Smooth muscle cell (in vitro differentiated cells): ENCODE measurements around the gene FOXC2. TPM values are rescaled to one million over a fixed set of nuclear protein-coding genes. Genes with fewer than 3 reads are reported as not detected.

Experiments
- DNase-seq: peaks from one replicate; lab custom pipeline; 2025; ENCODE audit not compliant: unreplicated experiment; lab: John Stamatoyannopoulos, UW
- H2AFZ ChIP-seq: fragments of 200-600 bp; sonication (generic); 2 replicates; pipeline ENCODE4 v1.6.0; 2016; ENCODE audit warnings: antibody characterized with exemption, low read depth, mild to moderate bottlenecking
- H3F3A ChIP-seq: fragments of 200-600 bp; sonication (generic); 2 replicates; pipeline ENCODE4 v1.6.0; 2017; ENCODE audit warnings: antibody characterized with exemption, low read depth
- H3K27ac ChIP-seq: fragments of 200-600 bp; sonication (generic); 2 replicates; pipeline ENCODE4 v1.5.1; 2016; ENCODE audit warnings: low read depth, mild to moderate bottlenecking
- H3K27me3 ChIP-seq: fragments of 200-600 bp; sonication (generic); 2 replicates; pipeline ENCODE4 v1.6.1; 2016; ENCODE audit warnings: low read depth, mild to moderate bottlenecking
- H3K36me3 ChIP-seq: fragments of 200-600 bp; sonication (generic); 2 replicates; pipeline ENCODE4 v1.5.1; 2016; ENCODE audit warnings: low read depth
- H3K4me1 ChIP-seq: fragments of 200-600 bp; sonication (generic); 2 replicates; pipeline ENCODE4 v1.5.1; 2016; ENCODE audit warnings: low read depth
- H3K4me2 ChIP-seq: fragments of 200-600 bp; sonication (generic); 2 replicates; pipeline ENCODE4 v1.6.0; 2016; ENCODE audit warnings: mild to moderate bottlenecking
- H3K4me3 ChIP-seq: fragments of 200-600 bp; sonication (generic); 2 replicates; pipeline ENCODE4 v1.5.1; 2016; ENCODE audit warnings: mild to moderate bottlenecking
- H3K79me2 ChIP-seq: fragments of 200-600 bp; sonication (generic); 2 replicates; pipeline ENCODE4 v1.6.0; 2016; ENCODE audit warnings: low read depth, mild to moderate bottlenecking
- H3K9ac ChIP-seq: fragments of 200-600 bp; sonication (generic); 2 replicates; pipeline ENCODE4 v1.6.0; 2016; ENCODE audit warnings: low read depth
- H3K9me3 ChIP-seq: fragments of 200-600 bp; sonication (generic); replicated peaks from 2 replicates; pipeline ENCODE4 v1.5.1; 2016; ENCODE audit warnings: low read depth
- H4K20me1 ChIP-seq: fragments of 200-600 bp; sonication (generic); 2 replicates; pipeline ENCODE4 v1.6.0; 2016; ENCODE audit warnings: low read depth
- WGBS: methylation state at CpG from one replicate; pipeline ENCODE4 v1.1.7; 2016; ENCODE audit warnings: low lambda C conversion rate; 5-methylcytosine and 5-hydroxymethylcytosine counted together
- polyA plus RNA-seq: library from polyadenylated mRNA; unstranded; fragments of >200 nt; fragmentation: Nextera tagmentation; extraction: Ambion mirVana; gene quantifications from 2 replicates; pipeline ENCODE4 v1.2.1, GENCODE V29; 2016
- total RNA-seq: library from RNA; depleted of rRNA; stranded (reverse); fragments of >200 nt; gene quantifications from 2 replicates; pipeline ENCODE4 v1.2.3, GENCODE V29; 2014
- TF ChIP-seq, protein P1 (sequence below): fragments of 200-600 bp; sonication (generic); IDR thresholded peaks from 2 replicates; pipeline ENCODE4 v1.5.1; 2017; ENCODE audit warnings: borderline replicate concordance, mild to moderate bottlenecking, antibody characterized with exemption; ENCODE audit not compliant: insufficient read depth, poor library complexity, severe bottlenecking

FOXC2 gene
- total and polyA plus RNA-seq, 2 experiments from 2014 or later, result 2.7 to 18.0 TPM

- H3K9ac ChIP-seq, result peak within 1 kb of the TSS; percentile 41
- H3K4me2 ChIP-seq, result peak within 1 kb of the TSS; percentile 91
- H3K4me1 ChIP-seq, result peaks cover 22% of the 10 kb centered on the region
- 19% methylated on average over 13 of the region's 13 CpGs for WGBS
- TF ChIP-seq, protein P1, sequence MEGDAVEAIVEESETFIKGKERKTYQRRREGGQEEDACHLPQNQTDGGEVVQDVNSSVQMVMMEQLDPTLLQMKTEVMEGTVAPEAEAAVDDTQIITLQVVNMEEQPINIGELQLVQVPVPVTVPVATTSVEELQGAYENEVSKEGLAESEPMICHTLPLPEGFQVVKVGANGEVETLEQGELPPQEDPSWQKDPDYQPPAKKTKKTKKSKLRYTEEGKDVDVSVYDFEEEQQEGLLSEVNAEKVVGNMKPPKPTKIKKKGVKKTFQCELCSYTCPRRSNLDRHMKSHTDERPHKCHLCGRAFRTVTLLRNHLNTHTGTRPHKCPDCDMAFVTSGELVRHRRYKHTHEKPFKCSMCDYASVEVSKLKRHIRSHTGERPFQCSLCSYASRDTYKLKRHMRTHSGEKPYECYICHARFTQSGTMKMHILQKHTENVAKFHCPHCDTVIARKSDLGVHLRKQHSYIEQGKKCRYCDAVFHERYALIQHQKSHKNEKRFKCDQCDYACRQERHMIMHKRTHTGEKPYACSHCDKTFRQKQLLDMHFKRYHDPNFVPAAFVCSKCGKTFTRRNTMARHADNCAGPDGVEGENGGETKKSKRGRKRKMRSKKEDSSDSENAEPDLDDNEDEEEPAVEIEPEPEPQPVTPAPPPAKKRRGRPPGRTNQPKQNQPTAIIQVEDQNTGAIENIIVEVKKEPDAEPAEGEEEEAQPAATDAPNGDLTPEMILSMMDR, result no peak
- H3K4me3 ChIP-seq, result peak within 1 kb of the TSS; percentile 53
- H3K36me3 ChIP-seq, result no peaks in the 10 kb centered on the region
- H3K9me3 ChIP-seq, result no peaks in the 10 kb centered on the region
- no peaks in the 10 kb centered on the region for H3K79me2 ChIP-seq
- no peaks in the 10 kb centered on the region for H4K20me1 ChIP-seq
- peak within 1 kb of the TSS; percentile 13 for H2AFZ ChIP-seq
- peaks cover 6% of the 10 kb centered on the region for H3F3A ChIP-seq
- peak within 1 kb of the TSS; percentile 59 for H3K27ac ChIP-seq
- H3K27me3 ChIP-seq, result peaks cover 4% of the 10 kb centered on the region
- no peak for DNase-seq
Observed at GRCh38 chr16:86578061-86578599, 11.5 kb downstream of the FOXC2 start, which contains the start of gene FOXL1. TSS of gene FOXL1 (plus strand) at chr16:86578549. CDS start at chr16:86578724, 175 bp downstream.

GRCh38 chr16:86578611-86579267 lies 12.1 kb downstream of the FOXC2 start:
- DNase-seq, result peak; percentile 67
- H4K20me1 ChIP-seq, result no peaks in the 10 kb centered on the region
- peak overlapping the region; percentile 53 for H3K4me3 ChIP-seq
- WGBS, result 4% methylated on average over 64 of the region's 69 CpGs
- no peaks in the 10 kb centered on the region for H3K9me3 ChIP-seq
- peak overlapping the region; percentile 41 for H3K9ac ChIP-seq
- H3K36me3 ChIP-seq, result no peaks in the 10 kb centered on the region
- H3K79me2 ChIP-seq, result no peaks in the 10 kb centered on the region
- peaks cover 4% of the 10 kb centered on the region for H3K27me3 ChIP-seq
- H3F3A ChIP-seq, result peaks cover 6% of the 10 kb centered on the region
- TF ChIP-seq, protein P1, result no peak
- H3K27ac ChIP-seq, result peak overlapping the region; percentile 59
- peak overlapping the region; percentile 91 for H3K4me2 ChIP-seq
- peak overlapping the region; percentile 13 for H2AFZ ChIP-seq
- H3K4me1 ChIP-seq, result peaks cover 22% of the 10 kb centered on the region

GRCh38 chr16:86579268-86580062 lies 12.8 kb downstream of the FOXC2 start:
- peak overlapping the region; percentile 53 for H3K4me3 ChIP-seq
- WGBS, result 12% methylated on average over 47 of the region's 69 CpGs
- H3F3A ChIP-seq, result peaks cover 6% of the 10 kb centered on the region
- TF ChIP-seq, protein P1, result no peak
- peaks cover 22% of the 10 kb centered on the region for H3K4me1 ChIP-seq
- H3K9ac ChIP-seq, result no peak overlapping the region
- DNase-seq, result no peak
- peaks cover 4% of the 10 kb centered on the region for H3K27me3 ChIP-seq
- peak overlapping the region; percentile 91 for H3K4me2 ChIP-seq
- H2AFZ ChIP-seq, result peak overlapping the region; percentile 13
- no peaks in the 10 kb centered on the region for H3K36me3 ChIP-seq
- H3K27ac ChIP-seq, result no peak overlapping the region
- no peaks in the 10 kb centered on the region for H4K20me1 ChIP-seq
- no peaks in the 10 kb centered on the region for H3K9me3 ChIP-seq
- no peaks in the 10 kb centered on the region for H3K79me2 ChIP-seq
